22Rv1 (cell line): ENCODE data around the gene RHOC.

Experiments used
- H3K27ac ChIP-seq: fragments of 450-650 bp; 2 replicates; pipeline ENCODE4 v1.5.1; 2017
- ZFX ChIP-seq: fragments of 450-650 bp; IDR thresholded peaks from 2 replicates; pipeline ENCODE4 v1.6.1; 2017; ENCODE audit warnings: antibody characterized with exemption, borderline replicate concordance
- TF ChIP-seq, protein P1 (sequence below): fragments of 450-650 bp; IDR thresholded peaks from 2 replicates; pipeline ENCODE4 v1.5.1; 2017; ENCODE audit warnings: mild to moderate bottlenecking

RHOC gene

DNA sequence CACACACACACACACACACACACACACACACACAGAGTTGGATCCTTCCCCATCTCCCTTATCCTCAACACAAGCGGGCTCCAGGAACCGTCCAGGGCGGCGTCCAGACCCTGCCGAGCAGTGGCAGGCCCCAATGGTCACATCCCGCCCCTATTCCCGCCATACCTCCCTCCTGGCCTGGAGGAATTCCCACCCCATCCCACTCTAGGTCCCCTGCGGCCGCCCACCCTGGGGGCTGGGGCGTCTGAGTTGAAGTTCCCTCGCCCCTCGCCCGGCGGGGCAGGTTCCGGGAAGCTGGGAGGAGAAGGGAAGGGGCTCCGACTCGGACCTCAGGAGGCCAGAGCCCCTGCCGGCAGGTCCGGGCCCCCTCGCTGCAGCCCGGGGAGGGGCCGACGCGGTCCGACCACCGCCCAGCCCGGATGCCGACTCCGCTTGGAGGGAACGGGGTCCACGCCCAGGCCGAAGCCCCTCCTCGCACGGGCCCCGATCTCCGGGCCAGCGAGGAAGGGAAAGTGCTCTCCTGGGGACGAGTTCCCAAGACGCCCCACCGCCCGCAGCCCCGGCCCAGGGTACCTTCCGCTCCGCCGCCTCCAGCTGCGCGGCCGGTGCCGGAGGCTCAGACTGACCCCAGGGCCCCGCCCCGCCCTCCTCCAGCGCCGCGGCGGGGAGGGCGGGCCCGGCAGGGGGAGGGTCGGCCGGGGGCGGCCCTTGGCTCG is at the start of gene RHOC:
Gene RHOC, minus strand, starts transcription at position 623 of the 716 bp plus-strand sequence. CDS start 3,328 bp downstream, outside the sequence.
- H3K27ac ChIP-seq, result peak within 1 kb of the TSS; percentile 97
- TF ChIP-seq, protein P1, sequence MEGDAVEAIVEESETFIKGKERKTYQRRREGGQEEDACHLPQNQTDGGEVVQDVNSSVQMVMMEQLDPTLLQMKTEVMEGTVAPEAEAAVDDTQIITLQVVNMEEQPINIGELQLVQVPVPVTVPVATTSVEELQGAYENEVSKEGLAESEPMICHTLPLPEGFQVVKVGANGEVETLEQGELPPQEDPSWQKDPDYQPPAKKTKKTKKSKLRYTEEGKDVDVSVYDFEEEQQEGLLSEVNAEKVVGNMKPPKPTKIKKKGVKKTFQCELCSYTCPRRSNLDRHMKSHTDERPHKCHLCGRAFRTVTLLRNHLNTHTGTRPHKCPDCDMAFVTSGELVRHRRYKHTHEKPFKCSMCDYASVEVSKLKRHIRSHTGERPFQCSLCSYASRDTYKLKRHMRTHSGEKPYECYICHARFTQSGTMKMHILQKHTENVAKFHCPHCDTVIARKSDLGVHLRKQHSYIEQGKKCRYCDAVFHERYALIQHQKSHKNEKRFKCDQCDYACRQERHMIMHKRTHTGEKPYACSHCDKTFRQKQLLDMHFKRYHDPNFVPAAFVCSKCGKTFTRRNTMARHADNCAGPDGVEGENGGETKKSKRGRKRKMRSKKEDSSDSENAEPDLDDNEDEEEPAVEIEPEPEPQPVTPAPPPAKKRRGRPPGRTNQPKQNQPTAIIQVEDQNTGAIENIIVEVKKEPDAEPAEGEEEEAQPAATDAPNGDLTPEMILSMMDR, result no peak
- TF ChIP-seq ZFX, result no peak

GRCh38 chr1:112754116-112754628 is 47.2 kb upstream of the RHOC start:
- H3K27ac ChIP-seq, result no peak overlapping the region
- no peak for TF ChIP-seq ZFX
- TF ChIP-seq, protein P1, result no peak

DNA sequence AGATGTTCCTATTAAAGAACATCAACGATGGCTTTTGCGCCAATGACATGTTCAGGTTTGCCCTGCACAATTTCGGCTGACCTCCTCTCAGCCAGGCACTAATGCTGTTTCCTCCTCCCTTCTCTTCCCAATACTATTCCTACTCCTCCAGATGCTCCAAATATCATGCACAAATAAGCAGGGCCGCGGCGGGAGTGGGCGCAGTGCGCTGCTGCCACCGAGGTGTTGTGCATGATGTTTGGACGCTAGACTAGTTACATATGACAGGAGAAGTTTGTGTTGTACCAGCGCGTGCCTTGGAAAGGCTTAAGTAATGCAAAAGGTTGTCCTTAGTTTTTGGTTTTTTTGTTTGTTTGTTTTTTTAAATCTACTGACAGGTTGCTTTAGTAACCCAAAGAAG is 41.5 kb upstream of the RHOC start:
- no peak overlapping the region for H3K27ac ChIP-seq
- TF ChIP-seq ZFX, result no peak
- TF ChIP-seq, protein P1, result no peak

DNA sequence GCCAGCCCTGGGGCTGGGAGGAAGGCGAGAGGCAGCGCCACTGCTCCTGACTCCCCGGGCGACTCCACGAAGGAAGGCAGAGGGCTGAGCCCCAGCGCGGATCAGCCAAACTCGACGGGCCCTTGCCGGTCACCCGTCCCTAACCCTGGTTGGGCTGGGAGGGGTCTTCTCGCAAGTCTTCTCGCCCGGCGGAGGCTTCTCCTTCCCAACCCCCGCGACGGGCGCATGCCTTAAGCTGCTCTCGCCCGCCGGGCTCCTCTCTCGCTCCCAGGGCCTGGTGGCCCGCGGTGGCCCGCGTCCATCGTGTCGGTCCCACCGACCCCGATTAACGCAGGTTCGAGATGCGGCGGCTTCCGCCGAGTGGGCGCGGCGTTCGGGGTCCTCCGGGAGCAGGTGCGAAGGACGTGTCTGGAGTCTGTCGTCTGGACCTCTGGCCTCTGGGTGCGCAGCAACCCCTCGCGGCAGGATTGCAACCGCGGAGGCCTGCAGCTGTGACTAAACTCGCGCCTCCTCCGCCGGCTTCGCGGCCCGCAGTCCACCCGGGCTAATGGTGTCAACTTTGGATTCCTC is 37.2 kb upstream of the RHOC start:
- no peak overlapping the region for H3K27ac ChIP-seq
- TF ChIP-seq ZFX, result no peak
- TF ChIP-seq, protein P1, result no peak

DNA sequence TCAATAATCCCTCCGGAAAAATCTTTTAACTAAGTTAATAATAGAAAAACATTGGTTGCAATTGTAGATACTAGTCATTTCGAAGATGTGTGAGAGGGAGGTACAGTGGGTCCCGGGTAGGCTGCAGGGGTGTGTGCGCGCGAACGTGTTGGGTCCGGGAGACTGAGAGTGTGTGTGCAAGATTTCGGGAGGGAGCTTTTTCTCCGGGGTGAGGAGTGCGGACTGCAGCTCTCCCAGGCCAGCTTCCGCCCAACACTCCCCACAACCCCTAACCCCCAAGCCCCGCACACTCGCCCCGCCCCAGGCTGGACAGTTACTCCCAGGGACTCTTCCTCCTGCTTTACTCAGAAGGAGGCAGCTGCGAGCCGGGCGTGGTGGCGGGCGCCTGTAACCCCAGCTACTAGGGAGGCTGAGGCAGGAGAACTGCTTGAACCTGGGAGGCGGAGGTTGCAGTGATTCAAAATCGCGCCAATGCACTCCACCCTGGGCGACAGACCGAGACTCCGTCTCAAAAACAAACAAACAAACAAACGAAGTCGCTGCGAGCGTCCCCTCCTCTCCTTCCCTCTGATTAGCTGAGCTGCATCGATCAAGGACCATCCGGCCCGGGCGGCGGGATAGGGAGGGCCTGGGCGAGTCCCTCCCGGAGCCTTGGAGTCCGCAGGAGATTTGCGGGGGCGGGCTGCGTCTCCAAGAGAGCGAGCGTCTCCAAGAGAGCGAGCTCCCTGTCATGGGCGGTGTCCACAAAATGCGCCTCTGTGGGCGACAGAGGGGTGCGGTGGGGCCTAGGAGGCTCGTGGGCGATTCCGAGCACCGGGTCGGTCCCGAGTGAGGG is 36.5 kb upstream of the RHOC start:
- TF ChIP-seq ZFX, result no peak
- TF ChIP-seq, protein P1, result no peak
- no peak overlapping the region for H3K27ac ChIP-seq

GRCh38 chr1:112737573-112737972 is 30.6 kb upstream of the RHOC start:
- no peak for TF ChIP-seq ZFX
- TF ChIP-seq, protein P1, result no peak
- no peak overlapping the region for H3K27ac ChIP-seq

DNA sequence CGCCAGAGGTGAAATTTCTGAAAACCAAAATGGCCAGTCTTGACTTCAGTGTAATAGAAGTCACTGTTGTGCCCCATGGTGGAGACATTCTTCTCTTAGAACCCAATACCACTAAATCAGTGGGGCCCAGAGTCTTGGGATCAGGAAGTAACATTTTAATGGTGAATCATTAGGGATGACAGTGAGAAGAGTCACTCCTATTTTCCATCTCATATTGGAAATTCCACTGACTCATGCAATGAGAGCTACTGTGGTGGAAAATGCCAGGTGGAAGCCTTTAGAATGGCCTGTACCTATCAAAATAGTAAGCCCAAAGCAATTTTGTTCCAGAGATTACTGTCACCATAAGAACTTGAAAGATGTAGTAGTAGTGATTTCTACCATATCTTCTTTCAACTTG is 28.8 kb upstream of the RHOC start:
- TF ChIP-seq, protein P1, result no peak
- TF ChIP-seq ZFX, result no peak
- no peak overlapping the region for H3K27ac ChIP-seq
